ENCODE data around the gene CDH24. TPM values are rescaled to one million over a fixed set of nuclear protein-coding genes. Genes with fewer than 3 reads are reported as not detected.

The CDH24 gene
- total RNA-seq, 2 experiments from 2014 or later: 0.51 to 1.5 TPM

DNA sequence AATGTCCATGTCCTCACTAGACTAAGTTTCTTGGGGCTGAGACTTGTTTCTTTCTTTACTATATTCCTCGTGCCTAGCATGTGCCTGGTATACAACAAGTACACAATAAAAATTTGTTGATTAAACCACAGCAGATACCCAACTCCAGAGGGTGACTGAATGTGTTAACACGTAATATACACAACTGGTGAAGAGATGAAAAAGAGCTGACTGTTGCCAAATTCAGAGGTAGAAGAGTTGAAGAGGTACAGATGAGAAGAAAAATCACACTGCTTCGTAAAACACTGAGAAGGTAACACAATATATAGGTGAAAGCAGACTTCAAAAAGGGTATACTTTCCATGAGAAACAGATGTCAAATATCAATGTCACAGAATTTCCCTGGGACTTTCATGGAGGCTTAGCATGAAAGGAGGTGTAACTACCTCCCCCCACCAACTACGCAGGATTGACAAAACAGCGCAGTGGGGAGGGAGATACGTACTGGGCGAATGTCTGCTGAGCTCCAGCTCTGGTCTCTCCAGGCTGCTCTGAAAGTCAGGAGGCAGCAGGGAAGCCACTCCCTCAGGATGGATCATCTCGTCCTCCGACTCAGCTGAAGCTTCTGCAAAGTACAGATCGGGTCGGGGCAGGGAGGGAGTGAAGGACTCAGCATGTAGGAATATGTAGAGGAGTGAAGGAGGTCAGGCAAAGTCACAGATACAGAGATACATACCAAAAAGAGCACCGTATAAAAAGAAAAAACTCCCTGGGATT is 32.4 kb upstream of the CDH24 start:
- ChIA-PET CTCF (ENCODE audit: unreplicated experiment) (no interaction called here), POLR2A (interaction anchor here (0.6 kb wide), 1 partner anchor 95 kb away, joined by 3 read pairs; no protein-coding TSS in a partner anchor)
- H3K4me2 ChIP-seq (ENCODE audit: low read length): no peak overlapping the region
- peaks cover 90% of the 10 kb centered on the region for H3K36me3 ChIP-seq (ENCODE audit: insufficient read depth, low read length)
- TF ChIP-seq EZH2phosphoT487 (IDR thresholded peaks at IDR 0.05; ENCODE audit: borderline replicate concordance, low read depth, low read length): no peak
- TF ChIP-seq, protein P1, sequence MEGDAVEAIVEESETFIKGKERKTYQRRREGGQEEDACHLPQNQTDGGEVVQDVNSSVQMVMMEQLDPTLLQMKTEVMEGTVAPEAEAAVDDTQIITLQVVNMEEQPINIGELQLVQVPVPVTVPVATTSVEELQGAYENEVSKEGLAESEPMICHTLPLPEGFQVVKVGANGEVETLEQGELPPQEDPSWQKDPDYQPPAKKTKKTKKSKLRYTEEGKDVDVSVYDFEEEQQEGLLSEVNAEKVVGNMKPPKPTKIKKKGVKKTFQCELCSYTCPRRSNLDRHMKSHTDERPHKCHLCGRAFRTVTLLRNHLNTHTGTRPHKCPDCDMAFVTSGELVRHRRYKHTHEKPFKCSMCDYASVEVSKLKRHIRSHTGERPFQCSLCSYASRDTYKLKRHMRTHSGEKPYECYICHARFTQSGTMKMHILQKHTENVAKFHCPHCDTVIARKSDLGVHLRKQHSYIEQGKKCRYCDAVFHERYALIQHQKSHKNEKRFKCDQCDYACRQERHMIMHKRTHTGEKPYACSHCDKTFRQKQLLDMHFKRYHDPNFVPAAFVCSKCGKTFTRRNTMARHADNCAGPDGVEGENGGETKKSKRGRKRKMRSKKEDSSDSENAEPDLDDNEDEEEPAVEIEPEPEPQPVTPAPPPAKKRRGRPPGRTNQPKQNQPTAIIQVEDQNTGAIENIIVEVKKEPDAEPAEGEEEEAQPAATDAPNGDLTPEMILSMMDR (conservative IDR thresholded peaks at IDR 0.05; ENCODE audit: low read length): no peak
- H3K4me1 ChIP-seq (ENCODE audit: insufficient read depth, low read length, poor library complexity, severe bottlenecking): peaks cover 11% of the 10 kb centered on the region
- H2AFZ ChIP-seq (ENCODE audit: low read length): no peak overlapping the region
- intact Hi-C loops (cut with micrococcal nuclease; ENCODE audit: unreplicated experiment): no loop called here
- H3K4me3 ChIP-seq (ENCODE audit: low read depth, low read length, poor library complexity, severe bottlenecking): no peak overlapping the region
- H3K79me2 ChIP-seq (ENCODE audit: insufficient read depth, low read depth, low read length): peaks cover 32% of the 10 kb centered on the region
- no peaks in the 10 kb centered on the region for H3K9me3 ChIP-seq (ENCODE audit: low read length)
- no TSS peak for BruUV-seq (replicated peaks)
- no peaks in the 10 kb centered on the region for H3K9me2 ChIP-seq (ENCODE audit: insufficient read depth, low read length)
- H4K20me1 ChIP-seq (ENCODE audit: insufficient read depth, low read length): peaks cover 17% of the 10 kb centered on the region
- no peak for DNase-seq (ENCODE audit: low spot score)
- no peak overlapping the region for H3K27ac ChIP-seq (ENCODE audit: low read depth, low read length, poor library complexity, severe bottlenecking)

DNA sequence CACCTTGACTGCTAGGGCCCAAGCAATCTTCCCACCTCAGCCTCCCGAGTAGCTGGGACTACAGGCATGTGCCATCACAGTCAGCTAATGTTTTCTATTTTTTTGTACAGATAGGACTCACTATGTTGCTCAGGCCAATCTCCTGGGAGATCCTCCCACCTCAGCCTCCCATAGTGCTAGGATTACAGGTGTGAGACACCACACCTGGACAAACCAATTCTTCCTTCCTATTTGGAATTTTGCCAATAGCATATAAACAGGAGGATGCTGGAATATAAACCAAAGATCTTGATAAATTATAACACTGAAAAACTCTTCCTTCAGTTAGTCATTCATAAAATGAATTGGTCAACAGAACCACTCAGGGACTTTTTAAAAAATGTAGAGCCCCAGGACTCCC is 29.2 kb upstream of the CDH24 start:
- DNase-seq (ENCODE audit: low spot score): no peak
- peaks cover 99% of the 10 kb centered on the region for H3K36me3 ChIP-seq (ENCODE audit: insufficient read depth, low read length)
- H3K4me1 ChIP-seq (ENCODE audit: insufficient read depth, low read length, poor library complexity, severe bottlenecking): no peaks in the 10 kb centered on the region
- TF ChIP-seq, protein P1 (conservative IDR thresholded peaks at IDR 0.05; ENCODE audit: low read length): no peak
- no peak for TF ChIP-seq EZH2phosphoT487 (IDR thresholded peaks at IDR 0.05; ENCODE audit: borderline replicate concordance, low read depth, low read length)
- no peak overlapping the region for H2AFZ ChIP-seq (ENCODE audit: low read length)
- ChIA-PET POLR2A (interaction anchor here (1.1 kb wide), 1 partner anchor 15 kb away, joined by 3 read pairs; no protein-coding TSS in a partner anchor), CTCF (ENCODE audit: unreplicated experiment) (no interaction called here)
- H3K9me2 ChIP-seq (ENCODE audit: insufficient read depth, low read length): no peaks in the 10 kb centered on the region
- no peaks in the 10 kb centered on the region for H4K20me1 ChIP-seq (ENCODE audit: insufficient read depth, low read length)
- intact Hi-C loops (cut with micrococcal nuclease; ENCODE audit: unreplicated experiment): no loop called here
- peaks cover 2% of the 10 kb centered on the region; the same call in 1 of the 2 replicates for H3K79me2 ChIP-seq (ENCODE audit: insufficient read depth, low read depth, low read length)
- BruUV-seq (replicated peaks): no TSS peak
- H3K9me3 ChIP-seq (ENCODE audit: low read length): no peaks in the 10 kb centered on the region
- H3K4me2 ChIP-seq (ENCODE audit: low read length): no peak overlapping the region
- no peak overlapping the region for H3K4me3 ChIP-seq (ENCODE audit: low read depth, low read length, poor library complexity, severe bottlenecking)
- H3K27ac ChIP-seq (ENCODE audit: low read depth, low read length, poor library complexity, severe bottlenecking): no peak overlapping the region

DNA sequence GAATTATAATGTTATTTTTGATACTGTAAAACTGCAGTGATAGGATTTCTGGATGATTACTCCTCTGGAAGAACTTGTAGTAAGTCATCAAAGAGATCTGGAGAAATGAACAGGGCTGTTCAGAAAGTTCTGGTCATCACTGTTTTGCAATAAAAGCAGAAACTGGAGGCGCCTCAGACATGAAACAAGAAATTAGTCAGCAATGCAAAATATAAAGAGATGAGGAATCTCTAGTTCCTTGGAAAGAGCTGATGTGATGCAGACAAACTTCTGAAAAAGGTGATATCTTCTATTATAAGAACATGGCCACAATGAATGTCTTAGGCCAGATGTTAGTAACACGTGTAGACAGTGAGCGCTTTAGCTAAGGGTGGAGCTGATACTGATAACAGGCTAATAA is 28.1 kb upstream of the CDH24 start:
- no peak for TF ChIP-seq EZH2phosphoT487 (IDR thresholded peaks at IDR 0.05; ENCODE audit: borderline replicate concordance, low read depth, low read length)
- TF ChIP-seq, protein P1 (conservative IDR thresholded peaks at IDR 0.05; ENCODE audit: low read length): no peak
- H3K9me2 ChIP-seq (ENCODE audit: insufficient read depth, low read length): no peaks in the 10 kb centered on the region
- no TSS peak for BruUV-seq (replicated peaks)
- no peak for DNase-seq (ENCODE audit: low spot score)
- H3K4me2 ChIP-seq (ENCODE audit: low read length): no peak overlapping the region
- no peak overlapping the region for H3K27ac ChIP-seq (ENCODE audit: low read depth, low read length, poor library complexity, severe bottlenecking)
- H3K4me3 ChIP-seq (ENCODE audit: low read depth, low read length, poor library complexity, severe bottlenecking): no peak overlapping the region
- no peak overlapping the region for H2AFZ ChIP-seq (ENCODE audit: low read length)
- H3K79me2 ChIP-seq (ENCODE audit: insufficient read depth, low read depth, low read length): no peaks in the 10 kb centered on the region
- POLR2A ChIA-PET: interaction anchor here (0.6 to 1.1 kb wide), 2 partner anchors 11 to 14 kb away, joined by 3 to 7 read pairs; no protein-coding TSS in a partner anchor
- no peaks in the 10 kb centered on the region for H3K9me3 ChIP-seq (ENCODE audit: low read length)
- no peaks in the 10 kb centered on the region for H3K4me1 ChIP-seq (ENCODE audit: insufficient read depth, low read length, poor library complexity, severe bottlenecking)
- H4K20me1 ChIP-seq (ENCODE audit: insufficient read depth, low read length): no peaks in the 10 kb centered on the region
- peaks cover 99% of the 10 kb centered on the region for H3K36me3 ChIP-seq (ENCODE audit: insufficient read depth, low read length)
- CTCF ChIA-PET (ENCODE audit: unreplicated experiment): no interaction called here
- intact Hi-C loops (cut with micrococcal nuclease; ENCODE audit: unreplicated experiment): no loop called here

Data from OCI-LY7 (cell line).